SK-N-SH treated with all-trans-retinoic acid at 6 μM for 48 hours (cell line): Measurements from ENCODE around the gene SOX8.

ENCODE experiments used
- BACH2 ChIP-seq: fragments of 250-450 bp; sonication (Bioruptor Pico); IDR thresholded peaks from 2 replicates; pipeline ENCODE4 v1.9.0; 2021; ENCODE audit warnings: mild to moderate bottlenecking, borderline replicate concordance
- CREB5 ChIP-seq: fragments of 250-450 bp; sonication (Bioruptor Pico); IDR thresholded peaks from 2 replicates; pipeline ENCODE4 v1.5.1; 2020; ENCODE audit warnings: low read depth, mild to moderate bottlenecking, moderate library complexity
- GLIS3 ChIP-seq: fragments of 250-450 bp; sonication (Bioruptor Pico); IDR thresholded peaks from 2 replicates; pipeline ENCODE4 v1.5.0; 2020; ENCODE audit warnings: mild to moderate bottlenecking, moderate library complexity
- OSR1 ChIP-seq: fragments of 250-450 bp; sonication (Bioruptor Pico); IDR thresholded peaks from 2 replicates; pipeline ENCODE4 v1.8.0; 2022; ENCODE audit warnings: moderate library complexity, mild to moderate bottlenecking, inconsistent platforms
- PATZ1 ChIP-seq: fragments of 250-450 bp; sonication (Bioruptor Pico); IDR thresholded peaks from 2 replicates; pipeline ENCODE4 v1.8.0; 2020; ENCODE audit warnings: mild to moderate bottlenecking, moderate library complexity, borderline replicate concordance
- POU6F1 ChIP-seq: fragments of 250-450 bp; sonication (Bioruptor Pico); IDR thresholded peaks from 2 replicates; pipeline ENCODE4 v1.8.0; 2021; ENCODE audit warnings: low read depth, mild to moderate bottlenecking, moderate library complexity, borderline replicate concordance
- PPARA ChIP-seq: fragments of 250-450 bp; sonication (Bioruptor Pico); IDR thresholded peaks from 2 replicates; pipeline ENCODE4 v1.5.0; 2020; ENCODE audit warnings: mild to moderate bottlenecking, borderline replicate concordance
- RARB ChIP-seq: fragments of 250-450 bp; sonication (Bioruptor Pico); IDR thresholded peaks from 2 replicates; pipeline ENCODE4 v1.8.0; 2021; ENCODE audit warnings: mild to moderate bottlenecking, moderate library complexity
- ZFP3 ChIP-seq: fragments of 250-450 bp; sonication (Bioruptor Pico); IDR thresholded peaks from 2 replicates; pipeline ENCODE4 v1.5.0; 2020; ENCODE audit warnings: mild to moderate bottlenecking, moderate library complexity
- ZFP30 ChIP-seq: fragments of 450-650 bp; formaldehyde crosslinking; IDR thresholded peaks from 2 replicates; pipeline ENCODE4 v1.5.0; 2022; ENCODE audit warnings: mild to moderate bottlenecking, moderate library complexity
- ZNF565 ChIP-seq: fragments of 450-650 bp; formaldehyde crosslinking; conservative IDR thresholded peaks from 2 replicates; pipeline ENCODE4 v1.5.0; 2020; ENCODE audit warnings: low read depth, mild to moderate bottlenecking, moderate library complexity
- ZNF70 ChIP-seq: fragments of 450-650 bp; formaldehyde crosslinking; IDR thresholded peaks from 2 replicates; pipeline ENCODE4 v1.5.0; 2020; ENCODE audit warnings: mild to moderate bottlenecking, moderate library complexity

- no peak for TF ChIP-seq ZNF565 (CRISPR knock-in tag)
- no peak for TF ChIP-seq POU6F1
- TF ChIP-seq GLIS3 (CRISPR knock-in tag): no peak
- TF ChIP-seq ZNF70 (CRISPR knock-in tag): no peak
- no peak for TF ChIP-seq BACH2 (CRISPR knock-in tag)
- TF ChIP-seq PATZ1 (CRISPR knock-in tag): no peak
- TF ChIP-seq ZFP30 (CRISPR knock-in tag): no peak
- TF ChIP-seq RARB (CRISPR knock-in tag): no peak
- no peak for TF ChIP-seq CREB5 (CRISPR knock-in tag)
- no peak for TF ChIP-seq PPARA
- TF ChIP-seq OSR1: no peak
- no peak for TF ChIP-seq ZFP3 (CRISPR knock-in tag)
Observed at GRCh38 chr16:978403-978802, 3.2 kb upstream of the SOX8 start.
